ENCODE data around the gene MAML2.

MAML2 gene

GRCh38 chr11:96338910-96339705 is 3.9 kb downstream of the MAML2 start:
- DNase-seq: peak; percentile 69

- DNase-seq: no peak
These were observed 5.2 kb downstream of the MAML2 start for GRCh38 chr11:96337541-96338431.

GRCh38 chr11:96335388-96335787 is 7.6 kb downstream of the MAML2 start:
- no peak for DNase-seq

GRCh38 chr11:96334219-96334618 is 8.8 kb downstream of the MAML2 start:
- no peak for DNase-seq

- peak; percentile 52 for DNase-seq
These were observed 9.7 kb downstream of the MAML2 start for GRCh38 chr11:96333191-96333719.

GRCh38 chr11:96332126-96332771 is 10.7 kb downstream of the MAML2 start:
- no peak for DNase-seq

GRCh38 chr11:96331699-96332116 is 11.3 kb downstream of the MAML2 start:
- no peak for DNase-seq

- no peak for DNase-seq
These were observed 12.5 kb downstream of the MAML2 start for GRCh38 chr11:96330511-96330859.

GRCh38 chr11:96329855-96330510 is 13.0 kb downstream of the MAML2 start:
- no peak for DNase-seq

- no peak for DNase-seq
These were observed 13.6 kb downstream of the MAML2 start for GRCh38 chr11:96329419-96329818.

GRCh38 chr11:96328395-96329010 is 14.5 kb downstream of the MAML2 start:
- peak; percentile 75 for DNase-seq

- no peak for DNase-seq
These were observed 16.0 kb downstream of the MAML2 start for GRCh38 chr11:96326959-96327358.

GRCh38 chr11:96324912-96325311 is 18.1 kb downstream of the MAML2 start:
- peak; percentile 95 for DNase-seq

GRCh38 chr11:96323642-96323985 is 19.4 kb downstream of the MAML2 start:
- no peak for DNase-seq

- DNase-seq: no peak
These were observed 20.0 kb downstream of the MAML2 start for GRCh38 chr11:96322775-96323641.

GRCh38 chr11:96321091-96321490 is 21.9 kb downstream of the MAML2 start:
- DNase-seq: no peak

- no peak for DNase-seq
These were observed 22.9 kb downstream of the MAML2 start for GRCh38 chr11:96319898-96320656.

- no peak for DNase-seq
These were observed 24.1 kb downstream of the MAML2 start for GRCh38 chr11:96318850-96319249.

GRCh38 chr11:96318399-96318798 is 24.6 kb downstream of the MAML2 start:
- DNase-seq: no peak

GRCh38 chr11:96317985-96318384 is 25.0 kb downstream of the MAML2 start:
- DNase-seq: no peak

- DNase-seq: no peak
These were observed 25.4 kb downstream of the MAML2 start for GRCh38 chr11:96317571-96317970.
